ENCODE data around the gene LIN7C.

Gene LIN7C

GRCh38 chr11:27507557-27508322 lies 1.2 kb upstream of the LIN7C start:
- DNase-seq, result no peak

GRCh38 chr11:27505781-27506180 lies 788 bp downstream of the LIN7C start:
- DNase-seq, result no peak

GRCh38 chr11:27504205-27504604 lies 2.4 kb downstream of the LIN7C start:
- DNase-seq, result no peak

GRCh38 chr11:27501100-27501499 lies 5.5 kb downstream of the LIN7C start:
- no peak for DNase-seq

- no peak for DNase-seq
Observed at GRCh38 chr11:27497911-27498310, 8.7 kb downstream of the LIN7C start.

- DNase-seq, result peak; percentile 9
Observed at GRCh38 chr11:27497284-27497866, 9.2 kb downstream of the LIN7C start.

- no peak for DNase-seq
Observed at GRCh38 chr11:27496461-27496860, 10.1 kb downstream of the LIN7C start.

GRCh38 chr11:27495710-27496300 lies 10.8 kb downstream of the LIN7C start:
- no peak for DNase-seq

- no peak for DNase-seq
Observed at GRCh38 chr11:27489092-27489491, 17.5 kb downstream of the LIN7C start.

- DNase-seq, result no peak
Observed at GRCh38 chr11:27487706-27488105, 18.9 kb downstream of the LIN7C start.

- peak; percentile 77 for DNase-seq
Observed at GRCh38 chr11:27485930-27486773, 20.4 kb downstream of the LIN7C start.

- DNase-seq, result no peak
Observed at GRCh38 chr11:27482793-27483192, 23.8 kb downstream of the LIN7C start.

- no peak for DNase-seq
Observed at GRCh38 chr11:27481992-27482391, 24.6 kb downstream of the LIN7C start.

GRCh38 chr11:27477831-27478230 lies 28.7 kb downstream of the LIN7C start:
- no peak for DNase-seq

GRCh38 chr11:27477243-27477642 lies 29.3 kb downstream of the LIN7C start:
- no peak for DNase-seq

- no peak for DNase-seq
Observed at GRCh38 chr11:27475622-27476021, 30.9 kb downstream of the LIN7C start.

- no peak for DNase-seq
Observed at GRCh38 chr11:27473017-27473406, 33.6 kb downstream of the LIN7C start.

- DNase-seq, result peak; percentile 90
Observed at GRCh38 chr11:27472398-27473016, 34.1 kb downstream of the LIN7C start, which contains the start of gene LGR4. LGR4 (minus strand) TSS chr11:27472790; CDS start chr11:27472302, 488 bp downstream.

- peak; percentile 36 for DNase-seq
Observed at GRCh38 chr11:27471589-27472397, 34.8 kb downstream of the LIN7C start.

- peak; percentile 65 for DNase-seq
Observed at GRCh38 chr11:27470826-27471588, 35.6 kb downstream of the LIN7C start.

GRCh38 chr11:27470166-27470565 lies 36.4 kb downstream of the LIN7C start:
- DNase-seq, result no peak
